IMR-90 (cell line): ENCODE measurements around the gene MSH2. TPM values are rescaled to one million over a fixed set of nuclear protein-coding genes. Genes with fewer than 3 reads are reported as not detected.

Experiments used
- ATAC-seq: fragments of 200-7000 bp; cut with Tn5 transposase; 2 replicates; pipeline ENCODE4 v1.9.1; 2020; ENCODE audit warnings: low read depth, mild to moderate bottlenecking, moderate library complexity
- BruUV-seq: library from RNA; stranded (reverse); fragments of 400-500 nt; replicated peaks from 2 replicates; lab custom pipeline; 2021; lab: Mats Ljungman, UMichigan
- CTCF ChIA-PET: fragments of 300-600 bp; formaldehyde crosslinking; extraction: SDS; loops from one replicate; lab custom pipeline; 2021; ENCODE audit warnings: antibody characterized with exemption; lab: Yijun Ruan, JAX
- POLR2A ChIA-PET: fragments of 300-600 bp; sonication (Branson Sonifier 250); formaldehyde crosslinking; loops from one replicate; lab custom pipeline; 2022; ENCODE audit warnings: antibody characterized with exemption; ENCODE audit not compliant: unreplicated experiment; lab: Charles Lee
- DNase-seq: peaks from one replicate; pipeline ENCODE4 v3.0.0; 2013
- H2AFZ ChIP-seq: replicated peaks from 2 replicates; pipeline ENCODE3; 2013; ENCODE audit warnings: low read length, mild to moderate bottlenecking; ENCODE audit not compliant: poor library complexity
- H2AK5ac ChIP-seq: 2 replicates; pipeline ENCODE4 v1.6.1; 2013; ENCODE audit warnings: low read depth, low read length, inconsistent platforms
- H2AK9ac ChIP-seq: replicated peaks from 2 replicates; pipeline ENCODE3; 2013; ENCODE audit warnings: mild to moderate bottlenecking, low read depth, low read length, moderate library complexity; ENCODE audit not compliant: poor library complexity
- H2BK120ac ChIP-seq: 2 replicates; pipeline ENCODE4 v1.6.1; 2013; ENCODE audit warnings: low read depth, low read length, inconsistent platforms
- H2BK15ac ChIP-seq: 3 replicates; pipeline ENCODE4 v1.6.1; 2013; ENCODE audit warnings: low read depth, low read length, inconsistent platforms
- H2BK20ac ChIP-seq: 2 replicates; pipeline ENCODE4 v1.6.1; 2013; ENCODE audit warnings: low read depth, mild to moderate bottlenecking, inconsistent platforms, low read length, moderate library complexity
- H2BK5ac ChIP-seq: 2 replicates; pipeline ENCODE4 v1.6.1; 2013; ENCODE audit warnings: mild to moderate bottlenecking, low read depth, low read length, inconsistent platforms; ENCODE audit not compliant: poor library complexity, severe bottlenecking
- H3K14ac ChIP-seq: replicated peaks from 2 replicates; pipeline ENCODE4 v1.6.1; 2013; ENCODE audit warnings: low read depth, low read length, inconsistent platforms
- H3K18ac ChIP-seq: 2 replicates; pipeline ENCODE4 v1.6.1; 2013; ENCODE audit warnings: low read depth, low read length, control low read depth
- H3K23ac ChIP-seq: 2 replicates; pipeline ENCODE4 v1.6.1; 2013; ENCODE audit warnings: low read depth, low read length, inconsistent platforms
- H3K27ac ChIP-seq: 2 replicates; pipeline ENCODE4 v1.5.1; 2013; ENCODE audit warnings: mild to moderate bottlenecking, control low read depth, low read length; ENCODE audit not compliant: insufficient read depth
- H3K27me3 ChIP-seq: 2 replicates; pipeline ENCODE4 v1.6.1; 2013; ENCODE audit warnings: low read length; ENCODE audit not compliant: control insufficient read depth, insufficient read depth
- H3K36me3 ChIP-seq: 2 replicates; pipeline ENCODE4 v1.6.1; 2013; ENCODE audit warnings: low read length, mixed read lengths; ENCODE audit not compliant: control insufficient read depth, insufficient read depth
- H3K4ac ChIP-seq: 2 replicates; pipeline ENCODE4 v1.6.1; 2013; ENCODE audit warnings: low read depth, low read length, inconsistent platforms
- H3K4me1 ChIP-seq: 2 replicates; pipeline ENCODE4 v1.6.1; 2013; ENCODE audit warnings: low read length, mixed read lengths; ENCODE audit not compliant: control insufficient read depth, insufficient read depth
- H3K4me2 ChIP-seq: 2 replicates; pipeline ENCODE4 v1.6.1; 2013; ENCODE audit warnings: low read depth, mild to moderate bottlenecking, control low read depth, low read length, moderate library complexity
- H3K4me3 ChIP-seq: 2 replicates; pipeline ENCODE4 v1.5.1; 2013; ENCODE audit warnings: low read depth, mild to moderate bottlenecking, control low read depth, low read length, moderate library complexity; ENCODE audit not compliant: insufficient read depth
- H3K56ac ChIP-seq: 2 replicates; pipeline ENCODE4 v1.6.1; 2013; ENCODE audit warnings: low read length, inconsistent platforms; ENCODE audit not compliant: insufficient read depth; ENCODE audit errors: extremely low read depth
- H3K79me1 ChIP-seq, 2 experiments: 2 replicates each; pipeline ENCODE4 v1.6.1; 2013; ENCODE audit warnings: low read length in 2 of 2, inconsistent platforms in 1 of 2, low read depth in 1 of 2
- H3K9ac ChIP-seq: 2 replicates; pipeline ENCODE4 v1.6.1; 2013; ENCODE audit warnings: low read depth, low read length, control low read depth
- H3K9me1 ChIP-seq: 2 replicates; pipeline ENCODE4 v1.6.1; 2013; ENCODE audit warnings: low read length, inconsistent platforms; ENCODE audit not compliant: insufficient read depth
- H3K9me3 ChIP-seq: 2 replicates; pipeline ENCODE4 v1.6.1; 2013; ENCODE audit warnings: low read length; ENCODE audit not compliant: control insufficient read depth, insufficient read depth
- H4K20me1 ChIP-seq: 2 replicates; pipeline ENCODE4 v1.6.1; 2013; ENCODE audit warnings: low read length, inconsistent platforms; ENCODE audit not compliant: insufficient read depth
- H4K5ac ChIP-seq: 2 replicates; pipeline ENCODE4 v1.6.1; 2013; ENCODE audit warnings: mild to moderate bottlenecking, low read depth, low read length, control low read depth
- H4K8ac ChIP-seq, 2 experiments: 2 replicates each; pipeline ENCODE4 v1.6.1; 2013; ENCODE audit warnings: low read depth in 2 of 2, low read length in 2 of 2, control low read depth in 1 of 2, inconsistent platforms in 1 of 2
- H4K91ac ChIP-seq: 2 replicates; pipeline ENCODE4 v1.6.1; 2013; ENCODE audit warnings: low read depth, low read length, inconsistent platforms; ENCODE audit not compliant: insufficient read depth
- MAZ ChIP-seq: IDR thresholded peaks from 2 replicates; pipeline ENCODE4 v1.6.1; 2012; ENCODE audit warnings: low read depth, mild to moderate bottlenecking, low read length, improper control_type of control experiment, moderate library complexity, borderline replicate concordance
- WGBS, 2 experiments: methylation state at CpG; one replicate each; pipeline versions ENCODE4 v1.1.5 to v1.1.7; 2013; ENCODE audit warnings: missing lambda C conversion rate in 2 of 2; ENCODE audit not compliant: insufficient read length in 1 of 2; ENCODE audit errors: extremely low coverage in 2 of 2; 5-methylcytosine and 5-hydroxymethylcytosine counted together
- dilution Hi-C: fragments of 300-500 bp; cut with HindIII; formaldehyde crosslinking; loops from one replicate; pipeline ENCODE4 v1.14.3; 2018; ENCODE audit warnings: low sequenced_read_pairs; ENCODE audit not compliant: unreplicated experiment
- in situ Hi-C: fragments of 300-500 bp; cut with MboI; formaldehyde crosslinking; loops from 3 replicates; pipeline ENCODE4 v1.14.3; 2019; ENCODE audit warnings: low sequenced_read_pairs, inconsistent platforms, mixed read lengths
- intact Hi-C: fragments of 100-400 bp; cut with micrococcal nuclease; formaldehyde crosslinking; loops from 2 replicates; pipeline ENCODE4 v1.10.0; 2022
- polyA plus RNA-seq, 3 experiments: library from polyadenylated mRNA; depleted of rRNA; stranded (reverse); fragments of >200 nt; gene quantifications; 2 replicates each; pipeline ENCODE4 v1.2.3, GENCODE V29; 2012; ENCODE audit warnings: low replicate concordance in 1 of 3
- total RNA-seq: library from RNA; depleted of rRNA; stranded (reverse); fragments of >200 nt; gene quantifications from 2 replicates; pipeline ENCODE4 v1.2.3, GENCODE V29; 2012

The MSH2 gene
- total and polyA plus RNA-seq, 2 of the 4 experiments (the other 2 are of a cell fraction), result 13.8 to 22.6 TPM

GRCh38 chr2:47414682-47415458 is 11.9 kb downstream of the MSH2 start:
- H2BK15ac ChIP-seq, result no peak overlapping the region
- TF ChIP-seq MAZ, result no peak
- no peak overlapping the region for H3K9ac ChIP-seq
- no peaks in the 10 kb centered on the region for H3K9me3 ChIP-seq
- H3K18ac ChIP-seq, result no peak overlapping the region
- no peak overlapping the region for H3K23ac ChIP-seq
- H4K91ac ChIP-seq, result no peak overlapping the region
- H3K4me1 ChIP-seq, result no peaks in the 10 kb centered on the region
- no peak overlapping the region for H3K4ac ChIP-seq
- H4K5ac ChIP-seq, result no peak overlapping the region
- no CpG with 5 or more reads among the region's 7 CpGs for WGBS, 2 experiments
- no peak overlapping the region for H2AK5ac ChIP-seq
- H3K4me2 ChIP-seq, result no peak overlapping the region
- no peaks in the 10 kb centered on the region for H4K20me1 ChIP-seq
- peaks cover 0 to 4% of the 10 kb centered on the region in 2 experiments; a peak in 1 of 4 replicates for H3K79me1 ChIP-seq
- no peaks in the 10 kb centered on the region for H3K27me3 ChIP-seq
- intact Hi-C loops, result no loop called here
- no peak overlapping the region for H3K4me3 ChIP-seq
- ChIA-PET POLR2A (interaction anchor here (0.7 kb wide), 1 partner anchor 15 kb away, joined by 10 read pairs; no protein-coding TSS in a partner anchor), CTCF (interaction anchor here (0.6 kb wide), 1 partner anchor 352 kb away, joined by 3 read pairs; no protein-coding TSS in a partner anchor)
- in situ Hi-C loops, result no loop called here
- peaks cover 21% of the 10 kb centered on the region for H3K36me3 ChIP-seq
- no peak overlapping the region for H2BK120ac ChIP-seq
- dilution Hi-C loops, result no loop called here
- no TSS peak for BruUV-seq
- no peaks in the 10 kb centered on the region; the same call in 1 of the 2 replicates for H3K9me1 ChIP-seq
- H2AK9ac ChIP-seq, result no peak overlapping the region
- no peak overlapping the region for H4K8ac ChIP-seq
- no peak overlapping the region for H2AFZ ChIP-seq
- H2BK20ac ChIP-seq, result no peak overlapping the region
- H3K56ac ChIP-seq, result no peak overlapping the region
- no peak overlapping the region for H3K27ac ChIP-seq
- no peak overlapping the region for H2BK5ac ChIP-seq
- H3K14ac ChIP-seq, result no peak overlapping the region
- no peak for DNase-seq
- no peak for ATAC-seq
